ENCODE measurements around the gene TBCK.

TBCK gene

DNA sequence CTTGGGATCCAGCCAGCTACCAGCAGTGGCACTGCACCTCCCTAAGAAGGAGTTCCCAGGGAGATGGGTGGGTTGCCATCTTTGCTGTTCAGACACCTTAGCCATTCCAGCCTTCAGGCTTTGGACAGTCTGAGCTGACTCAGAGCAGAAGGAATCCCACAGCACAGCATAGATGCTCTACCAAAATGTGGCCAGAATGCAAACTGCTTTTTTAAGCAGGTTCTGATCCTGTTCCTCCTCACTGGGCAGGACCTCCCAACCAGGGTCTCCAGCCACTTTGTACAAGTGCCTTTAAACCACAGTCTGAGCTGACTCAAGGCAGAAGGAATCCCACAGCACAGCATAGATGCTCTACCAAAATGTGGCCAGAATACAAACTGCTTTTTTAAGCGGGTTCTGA lies 211.7 kb downstream of the TBCK start:
- TF ChIP-seq, protein P1, sequence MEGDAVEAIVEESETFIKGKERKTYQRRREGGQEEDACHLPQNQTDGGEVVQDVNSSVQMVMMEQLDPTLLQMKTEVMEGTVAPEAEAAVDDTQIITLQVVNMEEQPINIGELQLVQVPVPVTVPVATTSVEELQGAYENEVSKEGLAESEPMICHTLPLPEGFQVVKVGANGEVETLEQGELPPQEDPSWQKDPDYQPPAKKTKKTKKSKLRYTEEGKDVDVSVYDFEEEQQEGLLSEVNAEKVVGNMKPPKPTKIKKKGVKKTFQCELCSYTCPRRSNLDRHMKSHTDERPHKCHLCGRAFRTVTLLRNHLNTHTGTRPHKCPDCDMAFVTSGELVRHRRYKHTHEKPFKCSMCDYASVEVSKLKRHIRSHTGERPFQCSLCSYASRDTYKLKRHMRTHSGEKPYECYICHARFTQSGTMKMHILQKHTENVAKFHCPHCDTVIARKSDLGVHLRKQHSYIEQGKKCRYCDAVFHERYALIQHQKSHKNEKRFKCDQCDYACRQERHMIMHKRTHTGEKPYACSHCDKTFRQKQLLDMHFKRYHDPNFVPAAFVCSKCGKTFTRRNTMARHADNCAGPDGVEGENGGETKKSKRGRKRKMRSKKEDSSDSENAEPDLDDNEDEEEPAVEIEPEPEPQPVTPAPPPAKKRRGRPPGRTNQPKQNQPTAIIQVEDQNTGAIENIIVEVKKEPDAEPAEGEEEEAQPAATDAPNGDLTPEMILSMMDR (IDR thresholded peaks at IDR 0.05; ENCODE audit: insufficient read depth, missing control alignments) = no peak
- FAIRE-seq = no peak
- DNase-seq (ENCODE audit: insufficient read length, low spot score) = no peak

DNA sequence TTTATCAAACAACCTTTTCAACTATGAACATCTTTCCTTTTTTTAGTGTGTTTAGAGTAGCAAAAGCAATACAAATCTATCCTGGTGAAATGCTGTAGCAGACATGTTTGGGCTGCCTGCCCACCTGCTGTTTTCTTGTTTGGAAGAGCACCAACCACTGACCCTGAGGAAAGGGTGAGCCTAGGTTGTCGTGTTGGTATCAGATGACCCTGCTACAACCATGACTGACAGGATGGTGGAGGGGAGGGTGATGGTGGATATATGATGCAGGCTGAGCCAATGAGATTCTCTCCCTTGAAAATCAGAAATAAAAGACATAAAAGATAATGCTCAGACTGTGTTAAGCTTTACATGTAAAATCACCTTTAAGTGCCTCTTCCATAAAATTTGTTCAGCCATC lies 219.6 kb downstream of the TBCK start:
- FAIRE-seq (no peak), DNase-seq (ENCODE audit: insufficient read length, low spot score) (no peak)
- TF ChIP-seq, protein P1 (IDR thresholded peaks at IDR 0.05; ENCODE audit: insufficient read depth, missing control alignments) = no peak

DNA sequence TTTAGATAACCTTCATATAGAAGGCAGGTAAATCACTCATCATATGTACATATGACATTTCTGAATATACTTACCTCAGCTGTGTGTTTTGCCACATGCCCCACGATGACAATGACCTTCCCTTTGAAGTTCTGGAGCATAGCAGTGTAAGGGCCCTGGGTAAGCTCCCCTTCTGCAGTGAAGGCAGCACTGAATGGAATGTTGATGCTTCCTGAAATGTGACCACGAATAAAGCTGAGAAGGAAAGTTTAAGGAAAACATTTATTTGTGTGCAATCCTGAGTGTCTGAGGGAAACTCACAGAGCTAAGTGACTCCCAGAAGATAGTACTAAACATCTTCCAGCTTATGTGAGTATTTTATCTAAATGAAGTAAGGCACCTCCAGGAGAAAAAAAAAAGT lies 220.6 kb downstream of the TBCK start:
- TF ChIP-seq, protein P1 (IDR thresholded peaks at IDR 0.05; ENCODE audit: insufficient read depth, missing control alignments) = no peak
- DNase-seq (ENCODE audit: insufficient read length, low spot score) (no peak), FAIRE-seq (no peak)

DNA sequence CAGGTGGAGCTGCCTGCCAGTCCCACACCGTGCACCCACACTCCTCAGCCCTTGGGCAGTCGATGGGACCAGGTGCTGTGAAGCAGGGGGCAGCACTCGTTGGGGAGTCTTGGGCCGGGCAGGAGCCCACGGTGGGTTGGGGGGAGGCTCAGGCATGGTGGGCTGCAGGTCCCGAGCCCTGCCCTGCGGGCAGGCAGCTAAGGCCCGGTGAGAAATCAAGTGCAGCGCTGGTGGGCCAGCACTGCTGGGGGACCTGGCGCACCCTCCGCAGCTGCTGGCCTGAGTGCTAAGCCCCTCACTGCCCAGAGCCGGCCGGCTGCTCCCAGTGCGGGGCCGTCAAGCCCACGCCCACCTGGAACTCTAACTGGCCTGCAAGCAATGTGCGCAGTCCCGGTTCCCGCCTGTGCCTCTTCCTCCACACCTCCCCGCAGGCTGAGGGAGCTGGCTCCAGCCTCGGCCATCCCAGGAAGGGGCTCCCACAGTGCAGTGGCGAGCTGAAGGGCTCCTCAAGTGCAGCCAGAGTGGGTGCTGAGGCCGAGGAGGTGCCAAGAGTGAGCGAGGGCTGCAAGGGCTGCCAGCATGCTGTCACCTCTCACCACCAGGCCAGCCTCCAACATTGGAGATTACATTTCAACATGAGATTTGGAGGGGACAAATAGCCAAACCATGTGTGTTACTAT lies 223.5 kb downstream of the TBCK start:
- no peak for FAIRE-seq
- no peak for DNase-seq (ENCODE audit: insufficient read length, low spot score)
- TF ChIP-seq, protein P1 (IDR thresholded peaks at IDR 0.05; ENCODE audit: insufficient read depth, missing control alignments) = no peak

DNA sequence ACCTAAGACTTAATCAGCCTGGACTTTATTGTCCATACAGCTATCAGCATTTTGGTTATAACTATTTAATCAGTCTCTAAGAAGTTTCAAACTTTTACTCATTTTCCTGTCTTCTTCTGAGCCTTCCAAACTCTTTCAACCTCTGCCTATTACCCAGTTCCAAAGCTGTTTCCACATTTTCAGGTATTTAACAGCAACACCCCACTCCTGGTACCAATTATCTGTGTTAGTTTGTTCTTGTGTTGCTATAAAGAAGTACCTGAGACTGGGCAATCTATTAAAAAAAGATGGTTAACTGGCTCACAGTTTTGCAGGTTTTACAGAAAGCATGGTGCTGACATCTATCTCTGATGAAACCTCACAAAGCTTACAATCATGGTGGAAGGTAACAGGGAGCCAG lies 225.2 kb downstream of the TBCK start:
- FAIRE-seq (no peak), DNase-seq (ENCODE audit: insufficient read length, low spot score) (no peak)
- TF ChIP-seq, protein P1 (IDR thresholded peaks at IDR 0.05; ENCODE audit: insufficient read depth, missing control alignments) = no peak

DNA sequence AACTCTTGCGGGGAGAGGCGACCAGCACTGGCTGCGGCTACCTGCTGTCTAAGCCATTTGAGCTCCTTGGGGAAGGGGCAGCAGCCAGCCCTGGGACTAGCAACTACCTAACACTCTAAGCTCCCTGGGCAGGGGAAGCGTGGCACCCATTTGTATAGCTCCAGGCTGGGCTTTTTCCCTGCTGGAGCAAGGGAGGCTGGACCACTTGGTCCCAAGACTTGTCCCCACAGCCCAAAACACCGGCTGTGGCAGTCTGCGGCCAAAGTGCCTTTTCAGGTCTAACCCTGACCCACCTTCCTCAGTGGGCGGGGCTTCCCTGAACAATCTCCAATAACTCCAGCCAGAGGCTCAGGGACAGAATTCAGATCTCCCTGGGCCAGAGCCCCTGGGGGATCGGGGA lies 232.9 kb downstream of the TBCK start:
- FAIRE-seq (no peak), DNase-seq (ENCODE audit: insufficient read length, low spot score) (no peak)
- TF ChIP-seq, protein P1 (IDR thresholded peaks at IDR 0.05; ENCODE audit: insufficient read depth, missing control alignments) = no peak

DNA sequence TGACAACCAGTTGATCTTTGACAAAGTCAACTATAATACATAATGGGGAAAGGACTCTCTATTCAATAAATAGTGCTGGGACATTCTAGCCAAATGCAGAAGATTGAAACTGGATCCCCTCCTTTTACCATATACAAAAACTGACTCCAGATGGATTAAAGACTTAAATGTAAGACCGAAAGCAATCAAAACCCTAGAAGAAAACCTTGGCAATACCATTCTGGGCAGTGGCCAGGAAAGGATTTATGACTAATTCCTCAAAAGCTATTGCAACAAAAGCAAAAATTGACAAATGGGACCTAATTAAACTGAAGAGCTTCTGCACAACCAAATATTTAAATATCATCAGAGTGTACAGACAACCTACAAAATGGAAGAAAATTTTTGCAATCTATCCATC lies 235.6 kb downstream of the TBCK start:
- TF ChIP-seq, protein P1 (IDR thresholded peaks at IDR 0.05; ENCODE audit: insufficient read depth, missing control alignments) = no peak
- DNase-seq (ENCODE audit: insufficient read length, low spot score) = no peak
- FAIRE-seq = no peak
